ENCODE measurements around the gene LAYN. TPM values are rescaled to one million over a fixed set of nuclear protein-coding genes. Genes with fewer than 3 reads are reported as not detected.

LAYN gene
- total and polyA plus RNA-seq, 2 experiments from 2014 or later: 118 to 121 TPM

- no peak overlapping the region; the same call in 1 of the 2 replicates for H2AFZ ChIP-seq
- peaks cover 26% of the 10 kb centered on the region for H3K4me1 ChIP-seq (ENCODE audit: insufficient read depth)
- H3K36me3 ChIP-seq (ENCODE audit: low read depth): no peaks in the 10 kb centered on the region
- H3K9me2 ChIP-seq (ENCODE audit: insufficient read depth): no peaks in the 10 kb centered on the region
- H3K27me3 ChIP-seq (replicated peaks; ENCODE audit: insufficient read depth): no peaks in the 10 kb centered on the region
- H3K4me3 ChIP-seq: no peak overlapping the region
- H3K9me3 ChIP-seq (ENCODE audit: low read depth): no peaks in the 10 kb centered on the region
- 96 to 97% methylated on average over 1 of the region's 1 CpG for WGBS, 2 experiments (ENCODE audit: low coverage in 1 of 2, low lambda C conversion rate in 2 of 2, missing lambda C conversion rate in 2 of 2)
- DNase-seq: no peak
- H3K9ac ChIP-seq: no peak overlapping the region
- H3K27ac ChIP-seq: no peak overlapping the region
- no peak overlapping the region for H3K4me2 ChIP-seq (ENCODE audit: unreplicated experiment)
- TF ChIP-seq EZH2phosphoT487 (IDR thresholded peaks at IDR 0.05; ENCODE audit: insufficient read depth, low read depth) (no peak), EZH2 (IDR thresholded peaks at IDR 0.05; ENCODE audit: insufficient read depth, poor library complexity, severe bottlenecking) (no peak)
- H3F3A ChIP-seq (ENCODE audit: insufficient read depth): no peaks in the 10 kb centered on the region
- no peaks in the 10 kb centered on the region for H4K20me1 ChIP-seq (ENCODE audit: insufficient read depth)
- H3K79me2 ChIP-seq (ENCODE audit: insufficient read depth): peaks cover 33% of the 10 kb centered on the region
- in situ Hi-C loops (cut with MboI): no loop called here
These were observed 2.0 kb upstream of the LAYN start for GRCh38 chr11:111538407-111539114.

GRCh38 chr11:111539426-111540113 is 950 bp upstream of the LAYN start:
- Histone ChIP-seq H3K4me1 (ENCODE audit: insufficient read depth) (peaks cover 36% of the 10 kb centered on the region), H4K20me1 (ENCODE audit: insufficient read depth) (no peaks in the 10 kb centered on the region), H2AFZ (peak overlapping the region; percentile 86), H3K27me3 (replicated peaks; ENCODE audit: insufficient read depth) (no peaks in the 10 kb centered on the region), H3K9me3 (ENCODE audit: low read depth) (no peaks in the 10 kb centered on the region), H3K4me2 (ENCODE audit: unreplicated experiment) (peak overlapping the region; percentile 98), H3K36me3 (ENCODE audit: low read depth) (peaks cover 6% of the 10 kb centered on the region), H3K27ac (no peak overlapping the region), H3K79me2 (ENCODE audit: insufficient read depth) (peaks cover 41% of the 10 kb centered on the region), H3F3A (ENCODE audit: insufficient read depth) (no peaks in the 10 kb centered on the region), H3K9me2 (ENCODE audit: insufficient read depth) (no peaks in the 10 kb centered on the region), H3K4me3 (peak overlapping the region; percentile 90), H3K9ac (peak overlapping the region; percentile 90)
- in situ Hi-C loops (cut with MboI): no loop called here
- WGBS, 2 experiments (ENCODE audit: low coverage in 1 of 2, low lambda C conversion rate in 2 of 2, missing lambda C conversion rate in 2 of 2): 95 to 97% methylated on average over 9 of the region's 9 CpGs
- DNase-seq: no peak
- TF ChIP-seq EZH2phosphoT487 (IDR thresholded peaks at IDR 0.05; ENCODE audit: insufficient read depth, low read depth) (no peak), EZH2 (IDR thresholded peaks at IDR 0.05; ENCODE audit: insufficient read depth, poor library complexity, severe bottlenecking) (no peak)

DNA sequence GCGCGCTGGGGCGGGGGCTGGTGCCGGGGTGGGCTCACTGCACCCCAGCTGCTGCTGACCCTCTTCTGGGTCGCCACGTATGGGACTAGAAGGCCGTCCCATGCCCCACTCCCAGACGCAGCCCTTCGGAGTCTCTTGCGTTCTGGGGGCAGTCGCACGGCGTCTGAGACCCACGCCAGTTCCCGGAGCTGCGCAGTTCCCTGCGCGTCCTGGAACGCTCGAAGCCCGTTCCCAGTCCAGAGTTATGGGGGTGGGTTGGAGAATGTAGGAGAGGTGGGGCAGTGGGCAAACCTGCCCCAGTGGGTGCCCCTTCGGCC is 375 bp downstream of the LAYN start:
- no peaks in the 10 kb centered on the region for H3K27me3 ChIP-seq (replicated peaks; ENCODE audit: insufficient read depth)
- no peak for DNase-seq
- H3K27ac ChIP-seq: peak overlapping the region; percentile 70
- WGBS, 2 experiments (ENCODE audit: low coverage in 1 of 2, low lambda C conversion rate in 2 of 2, missing lambda C conversion rate in 2 of 2): 0 to 3% methylated on average over 11 to 13 of the region's 22 CpGs
- in situ Hi-C loops (cut with MboI): no loop called here
- H3K36me3 ChIP-seq (ENCODE audit: low read depth): peaks cover 9% of the 10 kb centered on the region
- H3K9ac ChIP-seq: peak overlapping the region; percentile 90
- peak overlapping the region; percentile 86 for H2AFZ ChIP-seq
- H3K9me3 ChIP-seq (ENCODE audit: low read depth): no peaks in the 10 kb centered on the region
- no peaks in the 10 kb centered on the region for H3F3A ChIP-seq (ENCODE audit: insufficient read depth)
- H3K4me2 ChIP-seq (ENCODE audit: unreplicated experiment): peak overlapping the region; percentile 98
- TF ChIP-seq EZH2 (IDR thresholded peaks at IDR 0.05; ENCODE audit: insufficient read depth, poor library complexity, severe bottlenecking): no peak
- TF ChIP-seq EZH2phosphoT487 (IDR thresholded peaks at IDR 0.05; ENCODE audit: insufficient read depth, low read depth): no peak
- H4K20me1 ChIP-seq (ENCODE audit: insufficient read depth): no peaks in the 10 kb centered on the region
- H3K9me2 ChIP-seq (ENCODE audit: insufficient read depth): no peaks in the 10 kb centered on the region
- peak overlapping the region; percentile 90 for H3K4me3 ChIP-seq
- peaks cover 36% of the 10 kb centered on the region for H3K4me1 ChIP-seq (ENCODE audit: insufficient read depth)
- H3K79me2 ChIP-seq (ENCODE audit: insufficient read depth): peaks cover 42% of the 10 kb centered on the region

- H4K20me1 ChIP-seq (ENCODE audit: insufficient read depth): no peaks in the 10 kb centered on the region
- no peaks in the 10 kb centered on the region for H3K27me3 ChIP-seq (replicated peaks; ENCODE audit: insufficient read depth)
- H3K79me2 ChIP-seq (ENCODE audit: insufficient read depth): peaks cover 42% of the 10 kb centered on the region
- H2AFZ ChIP-seq: peak overlapping the region; percentile 86
- H3K4me1 ChIP-seq (ENCODE audit: insufficient read depth): peaks cover 36% of the 10 kb centered on the region
- 28 to 37% methylated on average over 29 to 40 of the region's 41 CpGs for WGBS, 2 experiments (ENCODE audit: low coverage in 1 of 2, low lambda C conversion rate in 2 of 2, missing lambda C conversion rate in 2 of 2)
- H3K4me3 ChIP-seq: peak overlapping the region; percentile 90
- H3K36me3 ChIP-seq (ENCODE audit: low read depth): peaks cover 10% of the 10 kb centered on the region
- peak overlapping the region; percentile 98 for H3K4me2 ChIP-seq (ENCODE audit: unreplicated experiment)
- no peaks in the 10 kb centered on the region for H3F3A ChIP-seq (ENCODE audit: insufficient read depth)
- no peaks in the 10 kb centered on the region for H3K9me2 ChIP-seq (ENCODE audit: insufficient read depth)
- in situ Hi-C loops (cut with MboI): no loop called here
- no peaks in the 10 kb centered on the region for H3K9me3 ChIP-seq (ENCODE audit: low read depth)
- H3K27ac ChIP-seq: peak overlapping the region; percentile 70
- peak; percentile 77 for DNase-seq
- no peak for TF ChIP-seq EZH2 (IDR thresholded peaks at IDR 0.05; ENCODE audit: insufficient read depth, poor library complexity, severe bottlenecking)
- no peak for TF ChIP-seq EZH2phosphoT487 (IDR thresholded peaks at IDR 0.05; ENCODE audit: insufficient read depth, low read depth)
- peak overlapping the region; percentile 90 for H3K9ac ChIP-seq
These were observed 938 bp downstream of the LAYN start for GRCh38 chr11:111541254-111542061.
